HS-27A (cell line): ENCODE measurements around the gene B9D1.

ENCODE experiments used
- DNase-seq: peaks from one replicate; pipeline ENCODE4 v3.0.0-alpha.2; 2012; ENCODE audit warnings: low read depth, missing footprints

The B9D1 gene

GRCh38 chr17:19302791-19303331 lies 59.7 kb downstream of the B9D1 start:
- no peak for DNase-seq

GRCh38 chr17:19301973-19302372 lies 60.5 kb downstream of the B9D1 start:
- DNase-seq: no peak

GRCh38 chr17:19301274-19301951 lies 61.1 kb downstream of the B9D1 start:
- no peak for DNase-seq

- DNase-seq: no peak
Measured at GRCh38 chr17:19299866-19300265, 62.7 kb downstream of the B9D1 start.

- DNase-seq: no peak
Measured at GRCh38 chr17:19299214-19299747, 63.2 kb downstream of the B9D1 start.

GRCh38 chr17:19298569-19299213 lies 63.8 kb downstream of the B9D1 start:
- DNase-seq: no peak

GRCh38 chr17:19296786-19297778 lies 65.4 kb downstream of the B9D1 start:
- no peak for DNase-seq

GRCh38 chr17:19295473-19296135 lies 66.9 kb downstream of the B9D1 start:
- no peak for DNase-seq

- DNase-seq: no peak
Measured at GRCh38 chr17:19294443-19294842, 68.1 kb downstream of the B9D1 start.
